Measurements from ENCODE around the gene STIMATE. TPM values are rescaled to one million over a fixed set of nuclear protein-coding genes. Genes with fewer than 3 reads are reported as not detected.

STIMATE gene
- total RNA-seq, 4 donors from 2014 or later: 20.6 to 64.6 (median 27.8) TPM

GRCh38 chr3:52847726-52848125 is 49.6 kb downstream of the STIMATE start:
- Histone ChIP-seq H3K27me3 (no peaks in the 10 kb centered on the region), H3K9me3 (no peaks in the 10 kb centered on the region), H3K27ac (peak overlapping the region; percentile 96 to 98 (median 97)), H3K4me1 (peaks cover 66 to 68% of the 10 kb centered on the region in 2 donors), H3K4me3 (no peak overlapping the region), H3K36me3 (peaks cover 0 to 10% of the 10 kb centered on the region in 2 donors)
- DNase-seq (no peak), ATAC-seq (no peak)
- in situ Hi-C loops (cut with MboI; ENCODE audit: low sequenced_read_pairs in 4 of 4) (no loop called here), intact Hi-C loops (cut with DNase I; ENCODE audit: low total_unique reads) (loop anchor here (5.0 to 10.0 kb wide), 3 partner anchors 285 to 613 kb away; partner anchors contain the start of genes NISCH, RFT1, TNNC1 and TWF2)
- no peak for TF ChIP-seq CTCF (IDR thresholded peaks at IDR 0.05 in 4 of 5, conservative IDR thresholded peaks at IDR 0.05 in 1 of 5)
- no peak for TF ChIP-seq POLR2A (IDR thresholded peaks at IDR 0.05)

- Histone ChIP-seq H3K27me3 (no peaks in the 10 kb centered on the region), H3K36me3 (peaks cover 0 to 7% of the 10 kb centered on the region in 2 donors), H3K4me1 (peaks cover 71 to 73% of the 10 kb centered on the region in 2 donors), H3K27ac (peak overlapping the region; percentile 96 to 98 (median 97)), H3K4me3 (no peak overlapping the region), H3K9me3 (no peaks in the 10 kb centered on the region)
- intact Hi-C loops (cut with DNase I; ENCODE audit: low total_unique reads): loop anchor here (5.0 to 10.0 kb wide), 3 partner anchors 285 to 612 kb away; partner anchors contain the start of genes NISCH, RFT1, TNNC1 and TWF2
- DNase-seq: no peak
- in situ Hi-C loops (cut with MboI; ENCODE audit: low sequenced_read_pairs in 4 of 4): no loop called here
- no peak for ATAC-seq
- TF ChIP-seq CTCF (IDR thresholded peaks at IDR 0.05 in 4 of 5, conservative IDR thresholded peaks at IDR 0.05 in 1 of 5): no peak
- TF ChIP-seq POLR2A (IDR thresholded peaks at IDR 0.05): no peak
Measured at GRCh38 chr3:52847241-52847640, 50.1 kb downstream of the STIMATE start.

- intact Hi-C loops (cut with DNase I; ENCODE audit: low total_unique reads) (loop anchor here (5.0 to 10.0 kb wide), 3 partner anchors 286 to 612 kb away; partner anchors contain the start of genes NISCH, RFT1, TNNC1 and TWF2), in situ Hi-C loops (cut with MboI; ENCODE audit: low sequenced_read_pairs in 4 of 4) (no loop called here)
- H3K9me3 ChIP-seq: no peaks in the 10 kb centered on the region
- no peak overlapping the region for H3K4me3 ChIP-seq
- TF ChIP-seq CTCF (IDR thresholded peaks at IDR 0.05 in 4 of 5, conservative IDR thresholded peaks at IDR 0.05 in 1 of 5): no peak
- TF ChIP-seq POLR2A (IDR thresholded peaks at IDR 0.05): no peak
- H3K27ac ChIP-seq: peak overlapping the region; percentile 96 to 98 (median 97)
- no peak for ATAC-seq
- H3K4me1 ChIP-seq: peaks cover 78 to 80% of the 10 kb centered on the region in 2 donors
- no peak for DNase-seq
- H3K36me3 ChIP-seq: no peaks in the 10 kb centered on the region
- no peaks in the 10 kb centered on the region for H3K27me3 ChIP-seq
Measured at GRCh38 chr3:52846432-52846965, 50.8 kb downstream of the STIMATE start.

GRCh38 chr3:52845691-52846431 is 51.5 kb downstream of the STIMATE start:
- TF ChIP-seq POLR2A (IDR thresholded peaks at IDR 0.05) (no peak), CTCF (IDR thresholded peaks at IDR 0.05 in 4 of 5, conservative IDR thresholded peaks at IDR 0.05 in 1 of 5) (peak in 2 of 5 experiments; percentile 40 to 55)
- Histone ChIP-seq H3K9me3 (no peaks in the 10 kb centered on the region), H3K4me1 (peaks cover 84 to 86% of the 10 kb centered on the region in 2 donors), H3K36me3 (no peaks in the 10 kb centered on the region), H3K27me3 (no peaks in the 10 kb centered on the region), H3K27ac (peak overlapping the region; percentile 96 to 98 (median 97)), H3K4me3 (peak overlapping the region in 1 of 4 donors; percentile 22)
- ATAC-seq: no peak
- DNase-seq: no peak
- in situ Hi-C loops (cut with MboI; ENCODE audit: low sequenced_read_pairs in 4 of 4): no loop called here
- intact Hi-C loops (cut with DNase I; ENCODE audit: low total_unique reads): loop anchor here (5.0 to 10.0 kb wide), 3 partner anchors 286 to 611 kb away; partner anchors contain the start of genes NISCH, RFT1, TNNC1 and TWF2

Data from gastrocnemius medialis (tissue), 4 donors.